Hematopoietic multipotent progenitor cell treated with erythropoietin and hydrocortisone succinate and interleukin-3 and kit ligand, for 8 days (in vitro differentiated cells): Measurements from ENCODE around the gene KRTAP12-2.
"Not testable (repeated sequence)": the region's sequence is repeated elsewhere in the genome, so short reads cannot be mapped to it uniquely, and the experiment has no call there.

ENCODE experiments used
- DNase-seq: peaks from one replicate; pipeline ENCODE4 v3.0.0-alpha.2; 2015

Gene KRTAP12-2

GRCh38 chr21:44648557-44649311 lies 18.0 kb downstream of the KRTAP12-2 start:
- no peak for DNase-seq

- no peak for DNase-seq
Measured at GRCh38 chr21:44647222-44647552, 19.5 kb downstream of the KRTAP12-2 start.

GRCh38 chr21:44646366-44647221 lies 20.1 kb downstream of the KRTAP12-2 start, which contains the start of gene KRTAP10-11:
Gene KRTAP10-11, plus strand, starts transcription at chr21:44646414. Its CDS starts 45 bp downstream, at chr21:44646459.
- DNase-seq, result not testable (repeated sequence)

- DNase-seq, result no peak
Measured at GRCh38 chr21:44644878-44645277, 21.8 kb downstream of the KRTAP12-2 start.

- DNase-seq, result no peak
Measured at GRCh38 chr21:44643741-44644310, 22.9 kb downstream of the KRTAP12-2 start.

GRCh38 chr21:44640761-44641160 lies 26.0 kb downstream of the KRTAP12-2 start:
- DNase-seq, result no peak

GRCh38 chr21:44639331-44639655 lies 27.4 kb downstream of the KRTAP12-2 start:
- no peak for DNase-seq

- DNase-seq, result not testable (repeated sequence)
Measured at GRCh38 chr21:44638506-44639330, 28.0 kb downstream of the KRTAP12-2 start.

- not testable (repeated sequence) for DNase-seq
Measured at GRCh38 chr21:44637851-44638348, 28.8 kb downstream of the KRTAP12-2 start.

- no peak for DNase-seq
Measured at GRCh38 chr21:44637018-44637850, 29.5 kb downstream of the KRTAP12-2 start, which contains the start of gene KRTAP10-10. Gene KRTAP10-10, plus strand, starts transcription at chr21:44637356. Its CDS starts 62 bp downstream, at chr21:44637418.

GRCh38 chr21:44636209-44637017 lies 30.3 kb downstream of the KRTAP12-2 start:
- no peak for DNase-seq

- no peak for DNase-seq
Measured at GRCh38 chr21:44632067-44632466, 34.7 kb downstream of the KRTAP12-2 start.

GRCh38 chr21:44630440-44630839 lies 36.3 kb downstream of the KRTAP12-2 start:
- DNase-seq, result no peak

GRCh38 chr21:44628707-44629391 lies 37.9 kb downstream of the KRTAP12-2 start:
- DNase-seq, result no peak

- DNase-seq, result not testable (repeated sequence)
Measured at GRCh38 chr21:44627831-44628233, 38.9 kb downstream of the KRTAP12-2 start.

GRCh38 chr21:44627181-44627822 lies 39.4 kb downstream of the KRTAP12-2 start:
- not testable (repeated sequence) for DNase-seq

- DNase-seq, result no peak
Measured at GRCh38 chr21:44626673-44627143, 40.0 kb downstream of the KRTAP12-2 start, which contains the start of gene KRTAP10-9. Gene KRTAP10-9, plus strand, starts transcription at chr21:44627093. Its CDS starts 79 bp downstream, at chr21:44627172.

- no peak for DNase-seq
Measured at GRCh38 chr21:44626262-44626661, 40.5 kb downstream of the KRTAP12-2 start.

- no peak for DNase-seq
Measured at GRCh38 chr21:44625756-44626155, 41.0 kb downstream of the KRTAP12-2 start.
